ENCODE results near the gene ENPP7. TPM values are rescaled to one million over a fixed set of nuclear protein-coding genes. Genes with fewer than 3 reads are reported as not detected.
A peak's percentile ranks its signal among the peaks of the same experiment; 100 is the strongest.

ENPP7 gene
- polyA plus RNA-seq, 1 donor (not counting 4 experiments of a cell fraction or from before 2014, with no cell fraction given) = not detected

DNA sequence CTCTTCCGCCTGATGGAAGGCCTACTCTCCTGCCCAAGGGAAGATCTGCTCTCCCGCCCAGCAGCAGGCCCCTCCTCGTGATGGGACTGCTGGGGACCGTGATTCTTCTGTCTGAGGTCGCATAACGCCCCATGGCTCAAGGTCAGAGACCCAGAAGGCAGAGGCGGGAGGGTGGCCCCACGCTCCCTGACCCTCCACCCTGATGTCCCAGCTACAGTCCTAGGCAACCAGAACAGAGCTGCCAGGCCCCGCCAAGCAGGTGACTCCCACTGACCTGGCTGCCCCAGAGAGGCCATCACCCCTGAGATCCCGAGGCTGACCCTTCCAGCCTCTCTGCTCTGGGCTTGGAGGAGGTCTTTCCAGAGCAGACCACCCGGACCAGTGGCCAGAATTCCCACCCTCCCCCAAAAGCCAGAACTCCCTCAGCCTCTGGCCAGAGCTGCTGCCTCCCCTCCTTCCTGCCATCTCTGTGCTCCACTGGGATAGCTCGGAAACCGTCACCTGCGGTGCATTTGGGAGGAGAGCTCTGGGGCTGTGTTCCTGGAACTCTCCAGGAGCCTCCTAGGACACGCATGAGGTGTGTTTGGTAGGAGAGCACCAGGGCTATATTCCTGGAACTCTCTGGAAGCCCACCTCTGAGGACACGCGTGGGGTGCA is 7.3 kb downstream of the ENPP7 start:
- Histone ChIP-seq H3K4me2 (ENCODE audit: control insufficient read depth, extremely low read depth, insufficient read depth, low read depth, low read length) (no peak overlapping the region), H3K9me3 (ENCODE audit: control insufficient read depth, low read depth, low read length) (no peaks in the 10 kb centered on the region), H3K27ac (ENCODE audit: control insufficient read depth, insufficient read depth, low read length) (no peak overlapping the region), H3K36me3 (ENCODE audit: control insufficient read depth in 2 of 2, extremely low read depth in 1 of 2, insufficient read depth in 2 of 2, low read length in 2 of 2) (no peaks in the 10 kb centered on the region), H3K9ac (ENCODE audit: control insufficient read depth, extremely low read depth, insufficient read depth, low read length) (no peak overlapping the region), H3K4me3 (ENCODE audit: control insufficient read depth in 2 of 3, extremely low read depth in 1 of 3, insufficient read depth in 2 of 3, low read depth in 1 of 3, low read length in 3 of 3) (no peak overlapping the region), H3K4me1 (ENCODE audit: control insufficient read depth, extremely low read depth, insufficient read depth, low read length) (no peaks in the 10 kb centered on the region), H3K27me3 (ENCODE audit: control insufficient read depth, extremely low read depth, insufficient read depth, low read length) (peaks cover 46% of the 10 kb centered on the region), H2AFZ (ENCODE audit: control insufficient read depth, low read length) (no peak overlapping the region), H4K20me1 (ENCODE audit: control insufficient read depth, extremely low read depth, insufficient read depth, low read length) (no peaks in the 10 kb centered on the region), H3K9me1 (ENCODE audit: control insufficient read depth, extremely low read depth, insufficient read depth, low read length) (no peaks in the 10 kb centered on the region), H3K79me2 (ENCODE audit: control insufficient read depth, insufficient read depth, low read length) (no peaks in the 10 kb centered on the region)
- FAIRE-seq (no peak), DNase-seq (ENCODE audit: low read depth, low spot score) (no peak)
- TF ChIP-seq, protein P1, sequence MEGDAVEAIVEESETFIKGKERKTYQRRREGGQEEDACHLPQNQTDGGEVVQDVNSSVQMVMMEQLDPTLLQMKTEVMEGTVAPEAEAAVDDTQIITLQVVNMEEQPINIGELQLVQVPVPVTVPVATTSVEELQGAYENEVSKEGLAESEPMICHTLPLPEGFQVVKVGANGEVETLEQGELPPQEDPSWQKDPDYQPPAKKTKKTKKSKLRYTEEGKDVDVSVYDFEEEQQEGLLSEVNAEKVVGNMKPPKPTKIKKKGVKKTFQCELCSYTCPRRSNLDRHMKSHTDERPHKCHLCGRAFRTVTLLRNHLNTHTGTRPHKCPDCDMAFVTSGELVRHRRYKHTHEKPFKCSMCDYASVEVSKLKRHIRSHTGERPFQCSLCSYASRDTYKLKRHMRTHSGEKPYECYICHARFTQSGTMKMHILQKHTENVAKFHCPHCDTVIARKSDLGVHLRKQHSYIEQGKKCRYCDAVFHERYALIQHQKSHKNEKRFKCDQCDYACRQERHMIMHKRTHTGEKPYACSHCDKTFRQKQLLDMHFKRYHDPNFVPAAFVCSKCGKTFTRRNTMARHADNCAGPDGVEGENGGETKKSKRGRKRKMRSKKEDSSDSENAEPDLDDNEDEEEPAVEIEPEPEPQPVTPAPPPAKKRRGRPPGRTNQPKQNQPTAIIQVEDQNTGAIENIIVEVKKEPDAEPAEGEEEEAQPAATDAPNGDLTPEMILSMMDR (optimal IDR thresholded peaks at IDR 0.05 in 1 of 3, IDR thresholded peaks at IDR 0.05 in 1 of 3, conservative IDR thresholded peaks at IDR 0.05 in 1 of 3; ENCODE audit: extremely low read depth in 1 of 3, insufficient read depth in 2 of 3, low read length in 3 of 3) = no peak
- no peak for TF ChIP-seq EZH2 (IDR thresholded peaks at IDR 0.05; ENCODE audit: low read length)
- dilution Hi-C loops (cut with MboI; ENCODE audit: extremely low pct_ligation_motif_present, low sequenced_read_pairs) = no loop called here

DNA sequence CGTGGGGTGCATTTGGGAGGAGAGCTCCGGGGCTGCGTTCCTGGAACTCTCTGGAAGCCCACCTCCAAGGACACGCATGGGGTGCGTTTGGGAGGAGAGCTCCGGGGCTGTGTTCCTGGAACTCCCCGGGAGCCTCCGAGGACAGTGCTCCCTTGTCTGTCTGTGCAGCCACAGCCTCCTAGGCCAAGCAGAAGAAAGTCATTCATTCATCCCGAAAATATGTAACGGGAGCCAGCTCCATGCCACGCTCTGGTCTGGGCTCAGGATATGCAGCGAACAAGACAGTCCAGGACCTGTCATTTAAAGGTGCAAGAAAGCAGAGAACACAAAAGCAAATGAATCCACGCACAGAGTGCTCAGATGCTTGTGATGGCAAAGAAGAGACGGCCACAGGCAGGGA is 7.9 kb downstream of the ENPP7 start:
- dilution Hi-C loops (cut with MboI; ENCODE audit: extremely low pct_ligation_motif_present, low sequenced_read_pairs) = no loop called here
- no peaks in the 10 kb centered on the region for H3K9me1 ChIP-seq (ENCODE audit: control insufficient read depth, extremely low read depth, insufficient read depth, low read length)
- H3K4me1 ChIP-seq (ENCODE audit: control insufficient read depth, extremely low read depth, insufficient read depth, low read length) = no peaks in the 10 kb centered on the region
- no peak for FAIRE-seq
- H3K27me3 ChIP-seq (ENCODE audit: control insufficient read depth, extremely low read depth, insufficient read depth, low read length) = peaks cover 49% of the 10 kb centered on the region
- no peak for DNase-seq (ENCODE audit: low read depth, low spot score)
- no peak overlapping the region for H3K27ac ChIP-seq (ENCODE audit: control insufficient read depth, insufficient read depth, low read length)
- no peaks in the 10 kb centered on the region for H4K20me1 ChIP-seq (ENCODE audit: control insufficient read depth, extremely low read depth, insufficient read depth, low read length)
- TF ChIP-seq EZH2 (IDR thresholded peaks at IDR 0.05; ENCODE audit: low read length) = peak; percentile 29
- TF ChIP-seq, protein P1 (optimal IDR thresholded peaks at IDR 0.05 in 1 of 3, IDR thresholded peaks at IDR 0.05 in 1 of 3, conservative IDR thresholded peaks at IDR 0.05 in 1 of 3; ENCODE audit: extremely low read depth in 1 of 3, insufficient read depth in 2 of 3, low read length in 3 of 3) = no peak
- H3K4me2 ChIP-seq (ENCODE audit: control insufficient read depth, extremely low read depth, insufficient read depth, low read depth, low read length) = no peak overlapping the region
- H3K4me3 ChIP-seq (ENCODE audit: control insufficient read depth in 2 of 3, extremely low read depth in 1 of 3, insufficient read depth in 2 of 3, low read depth in 1 of 3, low read length in 3 of 3) = no peak overlapping the region
- H3K9ac ChIP-seq (ENCODE audit: control insufficient read depth, extremely low read depth, insufficient read depth, low read length) = no peak overlapping the region
- H3K9me3 ChIP-seq (ENCODE audit: control insufficient read depth, low read depth, low read length) = no peaks in the 10 kb centered on the region
- no peaks in the 10 kb centered on the region for H3K79me2 ChIP-seq (ENCODE audit: control insufficient read depth, insufficient read depth, low read length)
- no peak overlapping the region for H2AFZ ChIP-seq (ENCODE audit: control insufficient read depth, low read length)
- no peaks in the 10 kb centered on the region for H3K36me3 ChIP-seq (ENCODE audit: control insufficient read depth in 2 of 2, extremely low read depth in 1 of 2, insufficient read depth in 2 of 2, low read length in 2 of 2)
